HL-60 (cell line): ENCODE data around the gene EFL1.

Experiments
- DNase-seq, 2 experiments: peaks; one replicate each; pipeline ENCODE4 v3.0.0-alpha.2; 2010 to 2020; ENCODE audit warnings: low read depth in 1 of 2, low spot score in 1 of 2
- H3K27ac ChIP-seq: fragments of 250-450 bp; sonication (Bioruptor Pico); replicated peaks from 2 replicates; pipeline ENCODE4 v1.5.1; 2020; ENCODE audit warnings: mild to moderate bottlenecking, moderate library complexity
- H3K27me3 ChIP-seq: fragments of 250-450 bp; sonication (Bioruptor Pico); 2 replicates; pipeline ENCODE4 v1.5.1; 2021; ENCODE audit warnings: mild to moderate bottlenecking, moderate library complexity; ENCODE audit not compliant: insufficient read depth, poor library complexity, severe bottlenecking
- H3K4me3 ChIP-seq: replicated peaks from 2 replicates; pipeline ENCODE4 v1.5.1; 2011; ENCODE audit warnings: mild to moderate bottlenecking, control low read depth, low read length; ENCODE audit not compliant: insufficient read depth
- CTCF ChIP-seq: IDR thresholded peaks from one replicate; pipeline ENCODE4 v1.5.1; 2011; ENCODE audit warnings: low read length, control low read depth, inconsistent platforms; ENCODE audit not compliant: insufficient read depth
- GABPA ChIP-seq: IDR thresholded peaks from 2 replicates; pipeline ENCODE4 v1.6.1; 2012; ENCODE audit warnings: low read depth
- POLR2AphosphoS5 ChIP-seq: IDR thresholded peaks from 2 replicates; pipeline ENCODE4 v1.6.1; 2012; ENCODE audit warnings: low read depth
- REST ChIP-seq: IDR thresholded peaks from 2 replicates; pipeline ENCODE4 v1.6.1; 2012; ENCODE audit warnings: low read depth; ENCODE audit not compliant: insufficient replicate concordance
- SPI1 ChIP-seq: IDR thresholded peaks from 2 replicates; pipeline ENCODE4 v1.6.1; 2012; ENCODE audit warnings: low read depth, mild to moderate bottlenecking, borderline replicate concordance

EFL1 gene

GRCh38 chr15:82186719-82187406 lies 75.7 kb downstream of the EFL1 start:
- Histone ChIP-seq H3K27me3 (no peaks in the 10 kb centered on the region), H3K4me3 (no peak overlapping the region), H3K27ac (no peak overlapping the region)
- DNase-seq, result no peak
- TF ChIP-seq POLR2AphosphoS5 (no peak), SPI1 (no peak), REST (no peak), CTCF (no peak), GABPA (no peak)

GRCh38 chr15:82186161-82186560 lies 76.4 kb downstream of the EFL1 start:
- TF ChIP-seq POLR2AphosphoS5, result no peak
- no peak for TF ChIP-seq REST
- TF ChIP-seq SPI1, result no peak
- TF ChIP-seq CTCF, result no peak
- TF ChIP-seq GABPA, result no peak
- no peak overlapping the region for H3K27ac ChIP-seq
- no peaks in the 10 kb centered on the region for H3K27me3 ChIP-seq
- H3K4me3 ChIP-seq, result no peak overlapping the region
- no peak for DNase-seq

- DNase-seq, result no peak
- TF ChIP-seq CTCF, result no peak
- TF ChIP-seq SPI1, result no peak
- TF ChIP-seq REST, result no peak
- Histone ChIP-seq H3K4me3 (no peak overlapping the region), H3K27ac (no peak overlapping the region), H3K27me3 (no peaks in the 10 kb centered on the region)
Measured at GRCh38 chr15:82184776-82185175, 77.8 kb downstream of the EFL1 start.
